Glutamatergic neuron (in vitro differentiated cells): ENCODE results near the gene ADORA3. TPM values are rescaled to one million over a fixed set of nuclear protein-coding genes. Genes with fewer than 3 reads are reported as not detected.

Experiments
- DNase-seq: peaks from one replicate; pipeline ENCODE4 v3.0.0; 2022
- H3K27ac Mint-ChIP-seq: one replicate; pipeline ENCODE4 v1.8.0; 2020; ENCODE audit warnings: mild to moderate bottlenecking, mixed read lengths, inconsistent platforms; ENCODE audit not compliant: unreplicated experiment
- H3K27me3 Mint-ChIP-seq: one replicate; pipeline ENCODE4 v1.8.0; 2020; ENCODE audit warnings: mild to moderate bottlenecking, moderate library complexity, mixed read lengths, inconsistent platforms; ENCODE audit not compliant: unreplicated experiment
- H3K36me3 Mint-ChIP-seq: one replicate; pipeline ENCODE4 v1.8.0; 2020; ENCODE audit warnings: mild to moderate bottlenecking, mixed read lengths, inconsistent platforms; ENCODE audit not compliant: unreplicated experiment
- H3K4me1 Mint-ChIP-seq: one replicate; pipeline ENCODE4 v1.8.0; 2020; ENCODE audit warnings: mild to moderate bottlenecking, low read depth, mixed read lengths, inconsistent platforms; ENCODE audit not compliant: unreplicated experiment
- H3K4me3 Mint-ChIP-seq: one replicate; pipeline ENCODE4 v1.8.0; 2020; ENCODE audit warnings: mild to moderate bottlenecking, mixed read lengths, inconsistent platforms; ENCODE audit not compliant: unreplicated experiment
- H3K9me3 Mint-ChIP-seq: one replicate; pipeline ENCODE4 v1.8.0; 2020; ENCODE audit warnings: mild to moderate bottlenecking, moderate library complexity, mixed read lengths, inconsistent platforms; ENCODE audit not compliant: unreplicated experiment
- total RNA-seq: library from RNA; stranded (reverse); fragmentation: NEBNext Ultra II Directional; extraction: Animal tissue kit (Norgen Biotek cat#: 25700); gene quantifications from one replicate; pipeline ENCODE4 v1.2.1, GENCODE V29; 2021; ENCODE audit not compliant: unreplicated experiment
- TF ChIP-seq, protein P1 (sequence below): fragments of 200-600 bp; sonication (generic); IDR thresholded peaks from one replicate; pipeline ENCODE4 v1.5.0; 2021; ENCODE audit not compliant: partially characterized antibody, unreplicated experiment

The ADORA3 gene
- total RNA-seq, 1 donor from 2014 or later: not detected

GRCh38 chr1:111520053-111520452 lies 16.6 kb upstream of the ADORA3 start:
- DNase-seq: no peak
- Mint-ChIP-seq H3K9me3 (peaks cover 2% of the 10 kb centered on the region), H3K4me1 (no peaks in the 10 kb centered on the region), H3K27ac (no peak overlapping the region), H3K27me3 (no peaks in the 10 kb centered on the region), H3K4me3 (no peak overlapping the region), H3K36me3 (no peaks in the 10 kb centered on the region)
- TF ChIP-seq, protein P1, sequence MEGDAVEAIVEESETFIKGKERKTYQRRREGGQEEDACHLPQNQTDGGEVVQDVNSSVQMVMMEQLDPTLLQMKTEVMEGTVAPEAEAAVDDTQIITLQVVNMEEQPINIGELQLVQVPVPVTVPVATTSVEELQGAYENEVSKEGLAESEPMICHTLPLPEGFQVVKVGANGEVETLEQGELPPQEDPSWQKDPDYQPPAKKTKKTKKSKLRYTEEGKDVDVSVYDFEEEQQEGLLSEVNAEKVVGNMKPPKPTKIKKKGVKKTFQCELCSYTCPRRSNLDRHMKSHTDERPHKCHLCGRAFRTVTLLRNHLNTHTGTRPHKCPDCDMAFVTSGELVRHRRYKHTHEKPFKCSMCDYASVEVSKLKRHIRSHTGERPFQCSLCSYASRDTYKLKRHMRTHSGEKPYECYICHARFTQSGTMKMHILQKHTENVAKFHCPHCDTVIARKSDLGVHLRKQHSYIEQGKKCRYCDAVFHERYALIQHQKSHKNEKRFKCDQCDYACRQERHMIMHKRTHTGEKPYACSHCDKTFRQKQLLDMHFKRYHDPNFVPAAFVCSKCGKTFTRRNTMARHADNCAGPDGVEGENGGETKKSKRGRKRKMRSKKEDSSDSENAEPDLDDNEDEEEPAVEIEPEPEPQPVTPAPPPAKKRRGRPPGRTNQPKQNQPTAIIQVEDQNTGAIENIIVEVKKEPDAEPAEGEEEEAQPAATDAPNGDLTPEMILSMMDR: no peak

GRCh38 chr1:111517469-111518225 lies 14.2 kb upstream of the ADORA3 start:
- no peak for DNase-seq
- no peaks in the 10 kb centered on the region for H3K4me1 Mint-ChIP-seq
- TF ChIP-seq, protein P1: no peak
- no peak overlapping the region for H3K4me3 Mint-ChIP-seq
- H3K27me3 Mint-ChIP-seq: no peaks in the 10 kb centered on the region
- no peaks in the 10 kb centered on the region for H3K36me3 Mint-ChIP-seq
- H3K27ac Mint-ChIP-seq: no peak overlapping the region
- H3K9me3 Mint-ChIP-seq: peaks cover 3% of the 10 kb centered on the region

GRCh38 chr1:111516005-111516535 lies 12.6 kb upstream of the ADORA3 start:
- DNase-seq: no peak
- Mint-ChIP-seq H3K4me3 (peak overlapping the region; percentile 53), H3K27ac (no peak overlapping the region), H3K27me3 (no peaks in the 10 kb centered on the region), H3K4me1 (no peaks in the 10 kb centered on the region), H3K9me3 (peaks cover 3% of the 10 kb centered on the region), H3K36me3 (no peaks in the 10 kb centered on the region)
- TF ChIP-seq, protein P1: peak; percentile 33

GRCh38 chr1:111515291-111516004 lies 12.0 kb upstream of the ADORA3 start:
- no peaks in the 10 kb centered on the region for H3K27me3 Mint-ChIP-seq
- no peak overlapping the region for H3K27ac Mint-ChIP-seq
- H3K4me1 Mint-ChIP-seq: no peaks in the 10 kb centered on the region
- H3K4me3 Mint-ChIP-seq: peak overlapping the region; percentile 55
- peak; percentile 26 for DNase-seq
- TF ChIP-seq, protein P1: no peak
- H3K36me3 Mint-ChIP-seq: no peaks in the 10 kb centered on the region
- peaks cover 3% of the 10 kb centered on the region for H3K9me3 Mint-ChIP-seq
